Gastrocnemius medialis (tissue), 4 donors: ENCODE measurements around the gene CCRL2. TPM values are rescaled to one million over a fixed set of nuclear protein-coding genes. Genes with fewer than 3 reads are reported as not detected.
A peak's percentile ranks its signal among the peaks of the same experiment; 100 is the strongest.
"Not testable (repeated sequence)": the region's sequence is repeated elsewhere in the genome, so short reads cannot be mapped to it uniquely, and the experiment has no call there.

Experiments used
- ATAC-seq, 2 donors: fragments of 150-250 bp; one replicate each; pipeline ENCODE4 v1.9.1; 2016
- DNase-seq, 2 donors: peaks; one replicate each; pipeline ENCODE4 v3.0.0-alpha.2; 2019
- H3K27ac ChIP-seq, 4 donors: fragments of 200-600 bp; sonication (generic); 1 replicate in 1 of 4; 2 replicates in 3 of 4; pipeline ENCODE4 v1.5.1; 2016 to 2018; ENCODE audit warnings: mild to moderate bottlenecking in 2 of 4, moderate library complexity in 1 of 4
- H3K27me3 ChIP-seq, 3 donors: fragments of 200-600 bp; sonication (generic) in 2 of 3; 1 replicate in 1 of 3; 2 replicates in 2 of 3; pipeline versions ENCODE4 v1.5.1 to v1.6.0; 2016 to 2019; ENCODE audit warnings: mild to moderate bottlenecking in 1 of 3, moderate library complexity in 1 of 3
- H3K36me3 ChIP-seq, 2 donors: fragments of 200-600 bp; sonication (generic) in 1 of 2; one replicate each; pipeline ENCODE4 v1.5.1; 2017 to 2018
- H3K4me1 ChIP-seq, 2 donors: fragments of 200-600 bp; sonication (generic) in 1 of 2; one replicate each; pipeline ENCODE4 v1.5.1; 2016 to 2017; ENCODE audit warnings: mild to moderate bottlenecking in 2 of 2
- H3K4me3 ChIP-seq, 4 donors: fragments of 200-600 bp; sonication (generic) in 3 of 4; 1 replicate in 1 of 4; 2 replicates in 3 of 4; pipeline ENCODE4 v1.5.1; 2016 to 2019; ENCODE audit warnings: mild to moderate bottlenecking in 2 of 4
- H3K9me3 ChIP-seq, 3 donors: fragments of 200-600 bp; sonication (generic) in 2 of 3; 1 replicate in 1 of 3; 2 replicates in 2 of 3; pipeline ENCODE4 v1.5.1; 2016 to 2019
- POLR2A ChIP-seq, 2 donors: fragments of 450-650 bp; IDR thresholded peaks; one replicate each; pipeline ENCODE4 v1.6.1; 2017; ENCODE audit warnings: antibody characterized with exemption in 2 of 2, mild to moderate bottlenecking in 2 of 2, moderate library complexity in 2 of 2
- in situ Hi-C, 4 donors: fragments of 200-750 bp; cut with MboI; loops; one replicate each; pipeline versions ENCODE4 v1.15.0 to v1.8.0; 2017; ENCODE audit warnings: low sequenced_read_pairs in 4 of 4
- intact Hi-C: fragments of 100-400 bp; cut with DNase I; formaldehyde crosslinking; loops from one replicate; pipeline ENCODE4 v1.15.1; 2023; ENCODE audit warnings: low total_unique reads
- total RNA-seq, 4 donors: library from RNA; depleted of rRNA; stranded (reverse); fragments of >200 nt; gene quantifications; one replicate each; pipeline versions ENCODE4 v1.1.0 to v1.2.3, GENCODE V29; 2016
- TF ChIP-seq, protein P1 (sequence below), 5 experiments: fragments of 450-650 bp in 3 of 5; fragments of 200-600 bp in 2 of 5; sonication (generic) in 2 of 5; IDR thresholded peaks in 4 of 5; conservative IDR thresholded peaks in 1 of 5; 1 replicate in 4 of 5; 2 replicates in 1 of 5; pipeline ENCODE4 v1.5.1; 2016 to 2019; ENCODE audit warnings: antibody characterized with exemption in 5 of 5, mild to moderate bottlenecking in 3 of 5, moderate library complexity in 3 of 5

Gene CCRL2
- total RNA-seq, 4 donors from 2014 or later: 0.29 to 2.5 (median 1.7) TPM

DNA sequence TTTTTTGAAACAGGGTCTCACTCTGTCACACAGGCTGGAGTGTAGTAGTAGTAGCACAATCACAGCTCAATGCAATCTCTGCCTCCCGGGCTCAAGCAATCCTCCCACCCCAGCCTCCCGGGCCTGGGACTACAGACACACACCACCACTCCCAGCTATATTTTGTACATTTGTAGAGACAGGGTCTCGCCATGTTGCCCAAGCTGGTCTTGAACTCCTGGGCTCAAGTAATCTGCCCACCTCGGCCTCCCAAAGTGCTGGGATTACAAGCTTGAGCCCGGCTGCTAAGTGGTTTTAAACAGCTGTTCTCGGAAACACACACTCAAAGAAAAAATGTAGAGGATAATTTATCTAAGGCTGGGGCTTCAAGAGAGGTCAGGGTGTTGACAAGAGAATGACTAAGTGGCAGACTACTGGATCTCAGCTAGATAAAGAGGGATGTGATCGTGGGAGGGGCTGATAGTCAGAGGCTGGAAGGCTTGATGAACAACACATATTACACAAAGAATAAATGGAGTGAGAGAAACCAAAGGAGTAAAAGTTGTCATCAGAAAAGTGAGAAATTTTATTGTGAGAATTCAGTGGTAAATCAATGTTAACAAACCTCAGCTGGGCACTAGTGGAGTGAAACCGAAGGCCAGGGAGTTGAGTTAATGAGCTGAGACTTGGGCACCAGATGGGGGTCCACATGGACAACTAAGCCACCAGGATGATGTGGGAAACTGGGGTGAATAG is 6.9 kb upstream of the CCRL2 start:
- Histone ChIP-seq H3K27ac (no peak overlapping the region), H3K9me3 (no peaks in the 10 kb centered on the region), H3K4me3 (no peak overlapping the region), H3K36me3 (no peaks in the 10 kb centered on the region), H3K4me1 (peaks cover 9% of the 10 kb centered on the region in 2 donors), H3K27me3 (no peaks in the 10 kb centered on the region)
- no peak for ATAC-seq
- TF ChIP-seq, protein P1, sequence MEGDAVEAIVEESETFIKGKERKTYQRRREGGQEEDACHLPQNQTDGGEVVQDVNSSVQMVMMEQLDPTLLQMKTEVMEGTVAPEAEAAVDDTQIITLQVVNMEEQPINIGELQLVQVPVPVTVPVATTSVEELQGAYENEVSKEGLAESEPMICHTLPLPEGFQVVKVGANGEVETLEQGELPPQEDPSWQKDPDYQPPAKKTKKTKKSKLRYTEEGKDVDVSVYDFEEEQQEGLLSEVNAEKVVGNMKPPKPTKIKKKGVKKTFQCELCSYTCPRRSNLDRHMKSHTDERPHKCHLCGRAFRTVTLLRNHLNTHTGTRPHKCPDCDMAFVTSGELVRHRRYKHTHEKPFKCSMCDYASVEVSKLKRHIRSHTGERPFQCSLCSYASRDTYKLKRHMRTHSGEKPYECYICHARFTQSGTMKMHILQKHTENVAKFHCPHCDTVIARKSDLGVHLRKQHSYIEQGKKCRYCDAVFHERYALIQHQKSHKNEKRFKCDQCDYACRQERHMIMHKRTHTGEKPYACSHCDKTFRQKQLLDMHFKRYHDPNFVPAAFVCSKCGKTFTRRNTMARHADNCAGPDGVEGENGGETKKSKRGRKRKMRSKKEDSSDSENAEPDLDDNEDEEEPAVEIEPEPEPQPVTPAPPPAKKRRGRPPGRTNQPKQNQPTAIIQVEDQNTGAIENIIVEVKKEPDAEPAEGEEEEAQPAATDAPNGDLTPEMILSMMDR (IDR thresholded peaks at IDR 0.05 in 4 of 5, conservative IDR thresholded peaks at IDR 0.05 in 1 of 5): no peak
- no peak for TF ChIP-seq POLR2A (IDR thresholded peaks at IDR 0.05)
- DNase-seq: no peak
- in situ Hi-C loops: no loop called here
- intact Hi-C loops: no loop called here

DNA sequence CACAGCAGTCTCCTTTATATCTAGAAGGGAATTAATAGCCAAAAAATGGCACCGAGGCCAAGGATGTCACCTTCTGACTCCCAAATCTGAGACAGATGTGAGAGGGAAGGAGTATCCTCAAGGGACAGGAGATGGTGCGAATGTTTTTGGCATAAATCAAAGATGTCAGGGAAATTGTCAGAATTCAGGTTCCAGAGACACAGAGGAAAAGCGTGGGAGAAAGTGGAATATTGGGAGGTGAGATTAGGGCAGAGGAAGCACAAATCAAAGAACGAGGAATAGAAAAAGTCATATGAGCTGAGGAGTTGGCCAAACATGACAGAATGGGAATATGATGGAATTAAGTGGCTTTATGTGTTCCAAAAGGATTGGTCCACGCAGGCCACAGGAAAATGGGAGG is 6.2 kb upstream of the CCRL2 start:
- Histone ChIP-seq H3K36me3 (no peaks in the 10 kb centered on the region), H3K27ac (no peak overlapping the region), H3K4me1 (peaks cover 9 to 10% of the 10 kb centered on the region in 2 donors), H3K27me3 (no peaks in the 10 kb centered on the region), H3K9me3 (no peaks in the 10 kb centered on the region), H3K4me3 (no peak overlapping the region)
- intact Hi-C loops (no loop called here), in situ Hi-C loops (no loop called here)
- no peak for DNase-seq
- ATAC-seq: no peak
- TF ChIP-seq, protein P1 (IDR thresholded peaks at IDR 0.05 in 4 of 5, conservative IDR thresholded peaks at IDR 0.05 in 1 of 5): no peak
- TF ChIP-seq POLR2A (IDR thresholded peaks at IDR 0.05): no peak

DNA sequence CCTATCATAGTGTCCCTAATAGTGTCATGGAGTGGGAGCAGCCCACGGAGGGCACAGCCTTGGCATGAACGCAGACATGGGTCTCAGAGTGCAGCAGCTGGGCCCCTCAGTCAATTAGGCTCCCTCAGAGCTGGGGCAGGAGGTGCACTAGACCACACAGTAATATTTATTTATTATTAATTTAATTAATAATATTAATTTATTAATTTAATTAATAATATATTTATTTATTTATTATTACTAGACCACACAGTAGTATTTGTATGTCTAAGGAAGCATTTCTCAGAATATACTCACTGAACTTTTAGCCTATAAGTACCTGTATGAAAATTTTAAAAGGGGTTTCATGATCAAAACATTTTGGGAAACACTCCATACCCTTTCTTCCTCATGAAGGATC is 5.5 kb upstream of the CCRL2 start:
- ATAC-seq (no peak), DNase-seq (no peak)
- no peak overlapping the region for H3K4me3 ChIP-seq
- H3K27me3 ChIP-seq: no peaks in the 10 kb centered on the region
- intact Hi-C loops (no loop called here), in situ Hi-C loops (no loop called here)
- no peaks in the 10 kb centered on the region for H3K9me3 ChIP-seq
- no peak for TF ChIP-seq POLR2A (IDR thresholded peaks at IDR 0.05)
- TF ChIP-seq, protein P1 (IDR thresholded peaks at IDR 0.05 in 4 of 5, conservative IDR thresholded peaks at IDR 0.05 in 1 of 5): no peak
- no peaks in the 10 kb centered on the region for H3K36me3 ChIP-seq
- no peak overlapping the region for H3K27ac ChIP-seq
- H3K4me1 ChIP-seq: peaks cover 6 to 11% of the 10 kb centered on the region in 2 donors

DNA sequence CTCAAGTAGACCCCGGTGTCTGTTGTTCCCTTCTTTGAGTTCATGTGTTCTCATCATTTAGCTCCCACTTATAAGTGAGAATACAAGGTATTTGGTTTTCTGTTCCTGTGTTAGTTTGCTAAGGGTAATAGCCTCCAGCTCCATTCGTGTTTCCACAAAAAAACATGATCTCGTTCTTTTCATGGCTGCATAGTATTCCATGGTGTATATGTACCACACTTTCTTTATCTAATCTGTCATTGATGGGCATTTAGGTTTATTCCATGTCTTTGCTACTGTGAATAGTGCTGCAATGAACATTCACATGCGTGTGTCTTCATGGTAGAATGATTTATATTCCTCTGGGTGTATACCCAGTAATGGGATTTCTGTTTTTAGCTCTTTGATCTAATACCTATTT is 4.2 kb upstream of the CCRL2 start:
- DNase-seq, H3K36me3 ChIP-seq, H3K27ac ChIP-seq, intact Hi-C loops, ATAC-seq, in situ Hi-C loops, H3K4me3 ChIP-seq, H3K27me3 ChIP-seq, H3K9me3 ChIP-seq: not testable (repeated sequence)
- peaks cover 10 to 12% of the 10 kb centered on the region in 2 donors for H3K4me1 ChIP-seq

DNA sequence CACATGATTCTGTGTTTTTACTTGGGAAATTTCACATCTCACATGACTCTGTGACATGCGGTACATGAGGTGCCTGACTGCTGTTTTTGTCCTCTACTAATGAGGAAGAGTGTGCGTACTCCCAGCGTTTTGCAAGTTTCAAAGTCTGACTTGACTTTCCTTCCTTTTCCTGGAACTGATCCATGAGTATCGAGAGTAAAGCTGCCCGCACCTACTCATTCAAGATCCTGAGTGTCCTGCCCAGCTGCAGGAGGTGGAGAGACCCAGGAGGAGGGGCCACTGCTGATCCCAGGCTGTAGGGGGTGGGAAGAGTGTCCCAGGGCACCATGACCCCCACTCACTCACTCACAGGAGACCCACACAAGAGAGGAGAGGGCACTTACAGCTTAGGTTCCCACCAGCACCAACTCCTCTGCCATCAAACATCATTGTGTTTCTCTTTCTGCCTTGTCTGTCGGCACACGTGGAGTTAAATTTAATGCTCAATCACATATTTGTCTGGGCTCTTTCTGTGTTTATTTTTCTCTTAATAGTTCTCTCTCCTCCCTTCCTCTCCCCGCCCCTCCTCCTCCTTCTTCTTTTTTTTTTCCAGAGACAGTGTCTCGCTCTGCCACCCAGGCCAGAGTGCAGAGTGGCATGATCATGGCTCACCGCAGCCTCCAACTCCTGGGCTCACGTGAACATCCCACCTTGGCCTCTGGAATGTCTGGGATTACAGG is 1.6 kb upstream of the CCRL2 start:
- intact Hi-C loops: no loop called here
- no peak for DNase-seq
- Histone ChIP-seq H3K4me3 (no peak overlapping the region), H3K27me3 (no peaks in the 10 kb centered on the region), H3K36me3 (no peaks in the 10 kb centered on the region), H3K4me1 (peaks cover 14 to 21% of the 10 kb centered on the region in 2 donors), H3K9me3 (no peaks in the 10 kb centered on the region), H3K27ac (peak overlapping the region; percentile 77 to 86 (median 78))
- in situ Hi-C loops: no loop called here
- TF ChIP-seq POLR2A (IDR thresholded peaks at IDR 0.05): no peak
- ATAC-seq: no peak
